GM12878 (cell line): ENCODE data around the gene CLEC4G. TPM values are rescaled to one million over a fixed set of nuclear protein-coding genes. Genes with fewer than 3 reads are reported as not detected.

ENCODE experiments used
- CBX5 ChIP-seq: sonication (generic); IDR thresholded peaks from 2 replicates; pipeline ENCODE4 v1.6.1; 2016; ENCODE audit warnings: low read depth, moderate library complexity, mild to moderate bottlenecking, inconsistent platforms
- FOXM1 ChIP-seq: IDR thresholded peaks from 2 replicates; pipeline ENCODE4 v1.6.1; 2012; ENCODE audit warnings: low read depth, mild to moderate bottlenecking, inconsistent platforms, low read length, moderate library complexity
- GATAD2B ChIP-seq: fragments of 450-650 bp; conservative IDR thresholded peaks from 2 replicates; pipeline ENCODE4 v1.6.1; 2017; ENCODE audit warnings: low read depth, mild to moderate bottlenecking, moderate library complexity
- HDAC6 ChIP-seq: fragments of 200-600 bp; sonication (generic); IDR thresholded peaks from one replicate; pipeline ENCODE4 v1.8.0; 2017; ENCODE audit warnings: antibody characterized with exemption; ENCODE audit not compliant: unreplicated experiment
- IRF4 ChIP-seq: IDR thresholded peaks from 2 replicates; pipeline ENCODE4 v1.6.1; 2011; ENCODE audit warnings: low read depth, low read length
- KLF5 ChIP-seq: fragments of 450-650 bp; IDR thresholded peaks from 2 replicates; pipeline ENCODE4 v1.6.1; 2014; ENCODE audit warnings: mild to moderate bottlenecking; ENCODE audit not compliant: partially characterized antibody
- NBN ChIP-seq: fragments of 450-650 bp; IDR thresholded peaks from 2 replicates; pipeline ENCODE4 v1.6.1; 2016
- NFIC ChIP-seq: IDR thresholded peaks from 2 replicates; pipeline ENCODE4 v1.6.1; 2012; ENCODE audit warnings: low read depth, mild to moderate bottlenecking, inconsistent platforms, low read length, moderate library complexity
- PAX8 ChIP-seq: fragments of 450-650 bp; IDR thresholded peaks from 2 replicates; pipeline ENCODE4 v1.6.1; 2017; ENCODE audit warnings: mild to moderate bottlenecking, moderate library complexity
- PML ChIP-seq: IDR thresholded peaks from 2 replicates; pipeline ENCODE4 v1.6.1; 2012; ENCODE audit warnings: low read length, inconsistent platforms
- RAD51 ChIP-seq: fragments of 450-650 bp; IDR thresholded peaks from 2 replicates; pipeline ENCODE4 v1.6.1; 2016; ENCODE audit warnings: moderate library complexity, mild to moderate bottlenecking, inconsistent platforms
- RCOR1 ChIP-seq: conservative IDR thresholded peaks from 2 replicates; pipeline ENCODE4 v1.6.1; 2012; ENCODE audit warnings: low read depth, low read length, improper control_type of control experiment
- SIN3A ChIP-seq: IDR thresholded peaks from 2 replicates; pipeline ENCODE4 v1.6.1; 2012; ENCODE audit warnings: low read depth, low read length, improper control_type of control experiment
- SIX5 ChIP-seq: IDR thresholded peaks from 2 replicates; pipeline ENCODE4 v1.6.1; 2011; ENCODE audit warnings: mild to moderate bottlenecking, low read depth, low read length, moderate library complexity; ENCODE audit not compliant: severe bottlenecking
- SMC3 ChIP-seq: IDR thresholded peaks from 2 replicates; pipeline ENCODE4 v1.6.1; 2011; ENCODE audit warnings: low read length, improper control_type of control experiment, borderline replicate concordance
- SREBF1 ChIP-seq: IDR thresholded peaks from 2 replicates; pipeline ENCODE4 v1.6.1; 2012; ENCODE audit warnings: mild to moderate bottlenecking, low read length
- STAT3 ChIP-seq: IDR thresholded peaks from 2 replicates; pipeline ENCODE4 v1.6.1; 2011; ENCODE audit warnings: low read depth, low read length, improper control_type of control experiment
- YY1 ChIP-seq: IDR thresholded peaks from 2 replicates; pipeline ENCODE4 v1.6.1; 2011; ENCODE audit warnings: low read depth, mild to moderate bottlenecking, low read length
- ZNF207 ChIP-seq: fragments of 450-650 bp; IDR thresholded peaks from 2 replicates; pipeline ENCODE4 v1.6.1; 2014; ENCODE audit warnings: antibody characterized with exemption, mild to moderate bottlenecking, borderline replicate concordance
- polyA plus RNA-seq, 11 experiments: library from polyadenylated mRNA; depleted of rRNA in 4 of 11; unstranded in 6 of 11; stranded (reverse) in 5 of 11; fragments of >200 nt; fragmentation: Nextera tagmentation in 4 of 11; fragmentation: Illumina TruSeq in 1 of 11; extraction: Ambion mirVana in 4 of 11; extraction: Trizol in 1 of 11; gene quantifications; 1 replicate in 1 of 11; 2 replicates in 10 of 11; pipeline versions ENCODE4 v1.2.1 to v1.2.3, GENCODE V29; 2011 to 2016; ENCODE audit warnings: inconsistent platforms in 2 of 11, missing spikeins in 2 of 11, low read depth in 1 of 11
- total RNA-seq, 4 experiments: library from RNA; depleted of rRNA in 3 of 4; stranded (reverse); fragments of >200 nt in 3 of 4; fragmentation: Illumina TruSeq in 1 of 4; extraction: Trizol in 1 of 4; gene quantifications; 2 replicates each; pipeline versions ENCODE4 v1.2.1 to v1.2.3, GENCODE V29; 2013 to 2021
- TF ChIP-seq, protein P1 (sequence below): IDR thresholded peaks from 2 replicates; pipeline ENCODE4 v1.6.1; 2012; ENCODE audit warnings: improper control_type of control experiment, low read depth, low read length; ENCODE audit not compliant: insufficient replicate concordance
- TF ChIP-seq, protein P2 (sequence below): IDR thresholded peaks from 2 replicates; pipeline ENCODE4 v1.6.1; 2012; ENCODE audit warnings: mild to moderate bottlenecking, low read depth, low read length
- TF ChIP-seq, protein P3 (sequence below): IDR thresholded peaks from 2 replicates; pipeline ENCODE4 v1.6.1; 2011; ENCODE audit warnings: borderline replicate concordance, low read depth, mild to moderate bottlenecking, moderate library complexity, low read length; ENCODE audit not compliant: insufficient read depth, poor library complexity, severe bottlenecking

Gene CLEC4G
- total and polyA plus RNA-seq, 10 of the 15 experiments (the other 5 are each of a cell fraction or from before 2014, with no cell fraction given): 0.04 TPM; not detected in 9

GRCh38 chr19:7692417-7693088 is 39.4 kb downstream of the CLEC4G start (continued):
- TF ChIP-seq FOXM1 (no peak), KLF5 (no peak), YY1 (no peak), SREBF1 (no peak), HDAC6 (no peak), SMC3 (no peak), RAD51 (peak; percentile 53; the same call in 1 of the 2 replicates), STAT3 (0 out of 2 replicates have a peak, but pooled peaks have one; percentile 28), PML (no peak), ZNF207 (peak; percentile 25; the same call in 1 of the 2 replicates), SIN3A (no peak), NBN (peak; percentile 98), CBX5 (no peak), PAX8 (no peak), SIX5 (no peak), IRF4 (no peak), GATAD2B (peak; percentile 56), RCOR1 (no peak), NFIC (no peak)
- TF ChIP-seq, protein P1, sequence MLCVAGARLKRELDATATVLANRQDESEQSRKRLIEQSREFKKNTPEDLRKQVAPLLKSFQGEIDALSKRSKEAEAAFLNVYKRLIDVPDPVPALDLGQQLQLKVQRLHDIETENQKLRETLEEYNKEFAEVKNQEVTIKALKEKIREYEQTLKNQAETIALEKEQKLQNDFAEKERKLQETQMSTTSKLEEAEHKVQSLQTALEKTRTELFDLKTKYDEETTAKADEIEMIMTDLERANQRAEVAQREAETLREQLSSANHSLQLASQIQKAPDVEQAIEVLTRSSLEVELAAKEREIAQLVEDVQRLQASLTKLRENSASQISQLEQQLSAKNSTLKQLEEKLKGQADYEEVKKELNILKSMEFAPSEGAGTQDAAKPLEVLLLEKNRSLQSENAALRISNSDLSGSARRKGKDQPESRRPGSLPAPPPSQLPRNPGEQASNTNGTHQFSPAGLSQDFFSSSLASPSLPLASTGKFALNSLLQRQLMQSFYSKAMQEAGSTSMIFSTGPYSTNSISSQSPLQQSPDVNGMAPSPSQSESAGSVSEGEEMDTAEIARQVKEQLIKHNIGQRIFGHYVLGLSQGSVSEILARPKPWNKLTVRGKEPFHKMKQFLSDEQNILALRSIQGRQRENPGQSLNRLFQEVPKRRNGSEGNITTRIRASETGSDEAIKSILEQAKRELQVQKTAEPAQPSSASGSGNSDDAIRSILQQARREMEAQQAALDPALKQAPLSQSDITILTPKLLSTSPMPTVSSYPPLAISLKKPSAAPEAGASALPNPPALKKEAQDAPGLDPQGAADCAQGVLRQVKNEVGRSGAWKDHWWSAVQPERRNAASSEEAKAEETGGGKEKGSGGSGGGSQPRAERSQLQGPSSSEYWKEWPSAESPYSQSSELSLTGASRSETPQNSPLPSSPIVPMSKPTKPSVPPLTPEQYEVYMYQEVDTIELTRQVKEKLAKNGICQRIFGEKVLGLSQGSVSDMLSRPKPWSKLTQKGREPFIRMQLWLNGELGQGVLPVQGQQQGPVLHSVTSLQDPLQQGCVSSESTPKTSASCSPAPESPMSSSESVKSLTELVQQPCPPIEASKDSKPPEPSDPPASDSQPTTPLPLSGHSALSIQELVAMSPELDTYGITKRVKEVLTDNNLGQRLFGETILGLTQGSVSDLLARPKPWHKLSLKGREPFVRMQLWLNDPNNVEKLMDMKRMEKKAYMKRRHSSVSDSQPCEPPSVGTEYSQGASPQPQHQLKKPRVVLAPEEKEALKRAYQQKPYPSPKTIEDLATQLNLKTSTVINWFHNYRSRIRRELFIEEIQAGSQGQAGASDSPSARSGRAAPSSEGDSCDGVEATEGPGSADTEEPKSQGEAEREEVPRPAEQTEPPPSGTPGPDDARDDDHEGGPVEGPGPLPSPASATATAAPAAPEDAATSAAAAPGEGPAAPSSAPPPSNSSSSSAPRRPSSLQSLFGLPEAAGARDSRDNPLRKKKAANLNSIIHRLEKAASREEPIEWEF: no peak
- TF ChIP-seq, protein P2, sequence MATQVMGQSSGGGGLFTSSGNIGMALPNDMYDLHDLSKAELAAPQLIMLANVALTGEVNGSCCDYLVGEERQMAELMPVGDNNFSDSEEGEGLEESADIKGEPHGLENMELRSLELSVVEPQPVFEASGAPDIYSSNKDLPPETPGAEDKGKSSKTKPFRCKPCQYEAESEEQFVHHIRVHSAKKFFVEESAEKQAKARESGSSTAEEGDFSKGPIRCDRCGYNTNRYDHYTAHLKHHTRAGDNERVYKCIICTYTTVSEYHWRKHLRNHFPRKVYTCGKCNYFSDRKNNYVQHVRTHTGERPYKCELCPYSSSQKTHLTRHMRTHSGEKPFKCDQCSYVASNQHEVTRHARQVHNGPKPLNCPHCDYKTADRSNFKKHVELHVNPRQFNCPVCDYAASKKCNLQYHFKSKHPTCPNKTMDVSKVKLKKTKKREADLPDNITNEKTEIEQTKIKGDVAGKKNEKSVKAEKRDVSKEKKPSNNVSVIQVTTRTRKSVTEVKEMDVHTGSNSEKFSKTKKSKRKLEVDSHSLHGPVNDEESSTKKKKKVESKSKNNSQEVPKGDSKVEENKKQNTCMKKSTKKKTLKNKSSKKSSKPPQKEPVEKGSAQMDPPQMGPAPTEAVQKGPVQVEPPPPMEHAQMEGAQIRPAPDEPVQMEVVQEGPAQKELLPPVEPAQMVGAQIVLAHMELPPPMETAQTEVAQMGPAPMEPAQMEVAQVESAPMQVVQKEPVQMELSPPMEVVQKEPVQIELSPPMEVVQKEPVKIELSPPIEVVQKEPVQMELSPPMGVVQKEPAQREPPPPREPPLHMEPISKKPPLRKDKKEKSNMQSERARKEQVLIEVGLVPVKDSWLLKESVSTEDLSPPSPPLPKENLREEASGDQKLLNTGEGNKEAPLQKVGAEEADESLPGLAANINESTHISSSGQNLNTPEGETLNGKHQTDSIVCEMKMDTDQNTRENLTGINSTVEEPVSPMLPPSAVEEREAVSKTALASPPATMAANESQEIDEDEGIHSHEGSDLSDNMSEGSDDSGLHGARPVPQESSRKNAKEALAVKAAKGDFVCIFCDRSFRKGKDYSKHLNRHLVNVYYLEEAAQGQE: no peak
- TF ChIP-seq, protein P3, sequence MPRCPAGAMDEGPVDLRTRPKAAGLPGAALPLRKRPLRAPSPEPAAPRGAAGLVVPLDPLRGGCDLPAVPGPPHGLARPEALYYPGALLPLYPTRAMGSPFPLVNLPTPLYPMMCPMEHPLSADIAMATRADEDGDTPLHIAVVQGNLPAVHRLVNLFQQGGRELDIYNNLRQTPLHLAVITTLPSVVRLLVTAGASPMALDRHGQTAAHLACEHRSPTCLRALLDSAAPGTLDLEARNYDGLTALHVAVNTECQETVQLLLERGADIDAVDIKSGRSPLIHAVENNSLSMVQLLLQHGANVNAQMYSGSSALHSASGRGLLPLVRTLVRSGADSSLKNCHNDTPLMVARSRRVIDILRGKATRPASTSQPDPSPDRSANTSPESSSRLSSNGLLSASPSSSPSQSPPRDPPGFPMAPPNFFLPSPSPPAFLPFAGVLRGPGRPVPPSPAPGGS: no peak
